Activated B cell treated with CpG ODN at 0.5 μM for 24 hours (primary cell): ENCODE data around the gene CLEC3A. TPM values are rescaled to one million over a fixed set of nuclear protein-coding genes. Genes with fewer than 3 reads are reported as not detected.
"Not testable (repeated sequence)": the region's sequence is repeated elsewhere in the genome, so short reads cannot be mapped to it uniquely, and the experiment has no call there.

ENCODE experiments used
- ATAC-seq: fragments of 200-7000 bp; cut with Tn5 transposase; one replicate; pipeline ENCODE4 v1.10.0; 2021; ENCODE audit warnings: low read depth, mild to moderate bottlenecking, moderate library complexity
- CTCF ChIA-PET: fragments of 350-600 bp; sonication (Branson Sonifier 250); formaldehyde crosslinking; loops from one replicate; lab custom pipeline; 2021; ENCODE audit warnings: antibody characterized with exemption; lab: Charles Lee
- POLR2A ChIA-PET: fragments of 350-600 bp; sonication (Branson Sonifier 250); formaldehyde crosslinking; loops from one replicate; lab custom pipeline; 2021; ENCODE audit warnings: antibody characterized with exemption; lab: Charles Lee
- DNase-seq: peaks from one replicate; pipeline ENCODE4 v3.0.0; 2022
- H3K27ac Mint-ChIP-seq: one replicate; pipeline ENCODE4 v1.8.0; 2020; ENCODE audit warnings: mixed read lengths
- H3K27me3 Mint-ChIP-seq: one replicate; pipeline ENCODE4 v1.8.0; 2021; ENCODE audit warnings: mixed read lengths
- H3K36me3 Mint-ChIP-seq: one replicate; pipeline ENCODE4 v1.8.0; 2021; ENCODE audit warnings: low read depth, mixed read lengths
- H3K4me1 Mint-ChIP-seq: one replicate; pipeline ENCODE4 v1.8.0; 2021; ENCODE audit warnings: mixed read lengths
- H3K4me3 Mint-ChIP-seq: one replicate; pipeline ENCODE4 v1.8.0; 2020; ENCODE audit warnings: mild to moderate bottlenecking, mixed read lengths
- H3K9me3 Mint-ChIP-seq: one replicate; pipeline ENCODE4 v1.8.0; 2020; ENCODE audit warnings: mixed read lengths
- intact Hi-C: fragments of 100-400 bp; cut with micrococcal nuclease; formaldehyde crosslinking; loops from one replicate; pipeline ENCODE4 v1.15.1; 2024
- total RNA-seq: library from RNA; stranded (reverse); gene quantifications from 2 replicates; pipeline ENCODE4 v1.2.3, GENCODE V29; 2022
- TF ChIP-seq, protein P1 (sequence below): fragments of 200-600 bp; IDR thresholded peaks from one replicate; pipeline ENCODE4 v1.8.0; 2022; ENCODE audit warnings: antibody characterized with exemption, mild to moderate bottlenecking

The CLEC3A gene
- total RNA-seq, 1 donor from 2014 or later = not detected

- intact Hi-C loops = no loop called here
- Mint-ChIP-seq H3K27ac (no peak overlapping the region), H3K4me1 (no peaks in the 10 kb centered on the region), H3K36me3 (no peaks in the 10 kb centered on the region), H3K27me3 (peaks cover 3% of the 10 kb centered on the region), H3K4me3 (no peak overlapping the region), H3K9me3 (no peaks in the 10 kb centered on the region)
- TF ChIP-seq, protein P1, sequence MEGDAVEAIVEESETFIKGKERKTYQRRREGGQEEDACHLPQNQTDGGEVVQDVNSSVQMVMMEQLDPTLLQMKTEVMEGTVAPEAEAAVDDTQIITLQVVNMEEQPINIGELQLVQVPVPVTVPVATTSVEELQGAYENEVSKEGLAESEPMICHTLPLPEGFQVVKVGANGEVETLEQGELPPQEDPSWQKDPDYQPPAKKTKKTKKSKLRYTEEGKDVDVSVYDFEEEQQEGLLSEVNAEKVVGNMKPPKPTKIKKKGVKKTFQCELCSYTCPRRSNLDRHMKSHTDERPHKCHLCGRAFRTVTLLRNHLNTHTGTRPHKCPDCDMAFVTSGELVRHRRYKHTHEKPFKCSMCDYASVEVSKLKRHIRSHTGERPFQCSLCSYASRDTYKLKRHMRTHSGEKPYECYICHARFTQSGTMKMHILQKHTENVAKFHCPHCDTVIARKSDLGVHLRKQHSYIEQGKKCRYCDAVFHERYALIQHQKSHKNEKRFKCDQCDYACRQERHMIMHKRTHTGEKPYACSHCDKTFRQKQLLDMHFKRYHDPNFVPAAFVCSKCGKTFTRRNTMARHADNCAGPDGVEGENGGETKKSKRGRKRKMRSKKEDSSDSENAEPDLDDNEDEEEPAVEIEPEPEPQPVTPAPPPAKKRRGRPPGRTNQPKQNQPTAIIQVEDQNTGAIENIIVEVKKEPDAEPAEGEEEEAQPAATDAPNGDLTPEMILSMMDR = no peak
- DNase-seq (no peak), ATAC-seq (no peak)
- POLR2A ChIA-PET = no interaction called here
- CTCF ChIA-PET = no interaction called here
These were observed 36.2 kb upstream of the CLEC3A start for GRCh38 chr16:77986011-77986740.

- Mint-ChIP-seq H3K4me3 (no peak overlapping the region), H3K9me3 (no peaks in the 10 kb centered on the region), H3K36me3 (no peaks in the 10 kb centered on the region), H3K27ac (no peak overlapping the region), H3K27me3 (peaks cover 3% of the 10 kb centered on the region), H3K4me1 (no peaks in the 10 kb centered on the region)
- TF ChIP-seq, protein P1 = no peak
- ChIA-PET POLR2A (interaction anchor here (0.6 kb wide), 1 partner anchor 10 kb away, joined by 3 read pairs; no protein-coding TSS in a partner anchor), CTCF (no interaction called here)
- no peak for DNase-seq
- intact Hi-C loops = no loop called here
- no peak for ATAC-seq
These were observed 34.5 kb upstream of the CLEC3A start for GRCh38 chr16:77987810-77988209.

GRCh38 chr16:77989846-77990245 lies 32.5 kb upstream of the CLEC3A start:
- no peak for DNase-seq
- POLR2A ChIA-PET = no interaction called here
- no peaks in the 10 kb centered on the region for H3K36me3 Mint-ChIP-seq
- H3K9me3 Mint-ChIP-seq = no peaks in the 10 kb centered on the region
- no peak overlapping the region for H3K27ac Mint-ChIP-seq
- H3K4me3 Mint-ChIP-seq = no peak overlapping the region
- no peaks in the 10 kb centered on the region for H3K4me1 Mint-ChIP-seq
- CTCF ChIA-PET = no interaction called here
- no peak for ATAC-seq
- peaks cover 3% of the 10 kb centered on the region for H3K27me3 Mint-ChIP-seq
- TF ChIP-seq, protein P1 = no peak
- intact Hi-C loops = no loop called here

- H3K9me3 Mint-ChIP-seq = peaks cover 9% of the 10 kb centered on the region
- no peak overlapping the region for H3K27ac Mint-ChIP-seq
- no peaks in the 10 kb centered on the region for H3K4me1 Mint-ChIP-seq
- DNase-seq = no peak
- H3K36me3 Mint-ChIP-seq = no peaks in the 10 kb centered on the region
- ATAC-seq = no peak
- TF ChIP-seq, protein P1 = no peak
- H3K4me3 Mint-ChIP-seq = no peak overlapping the region
- H3K27me3 Mint-ChIP-seq = peaks cover 3% of the 10 kb centered on the region
- CTCF ChIA-PET = no interaction called here
- POLR2A ChIA-PET = no interaction called here
- intact Hi-C loops = no loop called here
These were observed 30.6 kb upstream of the CLEC3A start for GRCh38 chr16:77991701-77992100.

- H3K27me3 Mint-ChIP-seq, DNase-seq, H3K36me3 Mint-ChIP-seq, H3K4me1 Mint-ChIP-seq, H3K27ac Mint-ChIP-seq, ATAC-seq, CTCF ChIA-PET, POLR2A ChIA-PET, intact Hi-C loops, H3K4me3 Mint-ChIP-seq: not testable (repeated sequence)
- H3K9me3 Mint-ChIP-seq = peaks cover 12% of the 10 kb centered on the region
These were observed 30.0 kb upstream of the CLEC3A start for GRCh38 chr16:77992381-77992780.
